H1 (cell line): ENCODE measurements around the gene PIP4K2C. TPM values are rescaled to one million over a fixed set of nuclear protein-coding genes. Genes with fewer than 3 reads are reported as not detected.

Experiments
- BACH1 ChIP-seq: IDR thresholded peaks from 2 replicates; pipeline ENCODE4 v1.6.1; 2012; ENCODE audit warnings: low read length, improper control_type of control experiment
- CEBPB ChIP-seq: IDR thresholded peaks from 2 replicates; pipeline ENCODE4 v1.6.1; 2012; ENCODE audit warnings: low read depth, low read length
- CTBP2 ChIP-seq: IDR thresholded peaks from 2 replicates; pipeline ENCODE4 v1.7.0; 2011; ENCODE audit warnings: borderline replicate concordance, mild to moderate bottlenecking, moderate library complexity, mixed read lengths, low read length; ENCODE audit not compliant: insufficient read depth, insufficient read length
- EGR1 ChIP-seq: IDR thresholded peaks from 2 replicates; pipeline ENCODE4 v1.6.1; 2011; ENCODE audit warnings: low read depth, low read length, borderline replicate concordance
- GTF2F1 ChIP-seq: IDR thresholded peaks from 2 replicates; pipeline ENCODE4 v1.6.1; 2012; ENCODE audit warnings: low read depth, low read length, improper control_type of control experiment, borderline replicate concordance
- JUN ChIP-seq: IDR thresholded peaks from 2 replicates; pipeline ENCODE4 v1.6.1; 2011; ENCODE audit warnings: low read depth, mild to moderate bottlenecking, improper control_type of control experiment, low read length
- KDM4A ChIP-seq: IDR thresholded peaks from one replicate; pipeline ENCODE4 v1.7.1; 2012; ENCODE audit warnings: low read depth, mild to moderate bottlenecking, moderate library complexity, low read length, inconsistent platforms; ENCODE audit not compliant: severe bottlenecking
- MAFK ChIP-seq: IDR thresholded peaks from 2 replicates; pipeline ENCODE4 v1.6.1; 2012; ENCODE audit warnings: low read depth, mild to moderate bottlenecking, improper control_type of control experiment, low read length
- NANOG ChIP-seq: IDR thresholded peaks from 2 replicates; pipeline ENCODE4 v1.6.1; 2011; ENCODE audit warnings: low read length, low read depth, mild to moderate bottlenecking, inconsistent platforms; ENCODE audit not compliant: insufficient read depth, poor library complexity, severe bottlenecking
- SUZ12 ChIP-seq: fragments of 200-600 bp; sonication (generic); IDR thresholded peaks from 2 replicates; pipeline ENCODE4 v1.6.1; 2012; ENCODE audit warnings: mild to moderate bottlenecking, inconsistent platforms, low read length, moderate library complexity, mixed read lengths
- TAF1 ChIP-seq: IDR thresholded peaks from 2 replicates; pipeline ENCODE4 v1.6.1; 2011; ENCODE audit warnings: mild to moderate bottlenecking, low read depth, low read length
- YY1 ChIP-seq: IDR thresholded peaks from 2 replicates; pipeline ENCODE4 v1.6.1; 2011; ENCODE audit warnings: low read depth, mild to moderate bottlenecking, low read length
- polyA plus RNA-seq, 7 experiments: library from polyadenylated mRNA; depleted of rRNA in 3 of 7; stranded (reverse) in 5 of 7; unstranded in 2 of 7; fragments of >200 nt in 5 of 7; fragments of 200-250 nt in 2 of 7; gene quantifications; 1 replicate in 5 of 7; 2 replicates in 1 of 7; 4 replicates in 1 of 7; pipeline versions ENCODE4 v1.2.1 to v1.2.3, GENCODE V29; 2011 to 2013; ENCODE audit warnings: missing spikeins in 2 of 7, mixed read lengths in 2 of 7
- total RNA-seq: library from RNA; stranded (reverse); fragmentation: NEBNext Ultra II Directional; extraction: Animal tissue kit (Norgen Biotek cat#: 25700); gene quantifications from 2 replicates; pipeline ENCODE4 v1.2.1, GENCODE V29; 2021
- TF ChIP-seq, protein P1 (sequence below): fragments of 300-600 bp; sonication (generic); IDR thresholded peaks from 2 replicates; pipeline ENCODE4 v1.7.1; 2012; ENCODE audit warnings: low read length, moderate library complexity, mild to moderate bottlenecking, inconsistent platforms; ENCODE audit not compliant: insufficient replicate concordance

The PIP4K2C gene
- total and polyA plus RNA-seq, 2 of the 8 experiments (the other 6 are each of a cell fraction or from before 2014, with no cell fraction given): 25.0 to 27.1 TPM

DNA sequence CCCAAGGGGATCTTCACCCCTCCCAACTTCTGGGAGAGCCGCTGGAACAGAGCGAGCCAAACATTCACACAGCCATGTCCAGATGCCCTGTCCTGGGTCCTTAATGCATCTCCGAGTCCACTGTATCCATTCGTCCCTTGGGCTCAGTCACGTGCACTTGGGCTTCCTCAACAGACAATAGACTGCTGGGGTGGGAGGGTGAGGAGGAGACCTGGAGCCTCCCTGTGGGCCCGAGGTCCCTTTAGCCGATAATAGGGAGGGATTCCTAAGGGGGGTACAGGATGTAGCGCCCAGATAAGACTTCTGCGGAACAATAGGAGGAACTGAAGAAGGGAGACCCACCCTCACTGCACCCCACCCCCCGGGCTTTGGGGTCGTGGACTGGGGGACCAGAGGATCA lies 26.9 kb downstream of the PIP4K2C start (continued):
- TF ChIP-seq, protein P1, sequence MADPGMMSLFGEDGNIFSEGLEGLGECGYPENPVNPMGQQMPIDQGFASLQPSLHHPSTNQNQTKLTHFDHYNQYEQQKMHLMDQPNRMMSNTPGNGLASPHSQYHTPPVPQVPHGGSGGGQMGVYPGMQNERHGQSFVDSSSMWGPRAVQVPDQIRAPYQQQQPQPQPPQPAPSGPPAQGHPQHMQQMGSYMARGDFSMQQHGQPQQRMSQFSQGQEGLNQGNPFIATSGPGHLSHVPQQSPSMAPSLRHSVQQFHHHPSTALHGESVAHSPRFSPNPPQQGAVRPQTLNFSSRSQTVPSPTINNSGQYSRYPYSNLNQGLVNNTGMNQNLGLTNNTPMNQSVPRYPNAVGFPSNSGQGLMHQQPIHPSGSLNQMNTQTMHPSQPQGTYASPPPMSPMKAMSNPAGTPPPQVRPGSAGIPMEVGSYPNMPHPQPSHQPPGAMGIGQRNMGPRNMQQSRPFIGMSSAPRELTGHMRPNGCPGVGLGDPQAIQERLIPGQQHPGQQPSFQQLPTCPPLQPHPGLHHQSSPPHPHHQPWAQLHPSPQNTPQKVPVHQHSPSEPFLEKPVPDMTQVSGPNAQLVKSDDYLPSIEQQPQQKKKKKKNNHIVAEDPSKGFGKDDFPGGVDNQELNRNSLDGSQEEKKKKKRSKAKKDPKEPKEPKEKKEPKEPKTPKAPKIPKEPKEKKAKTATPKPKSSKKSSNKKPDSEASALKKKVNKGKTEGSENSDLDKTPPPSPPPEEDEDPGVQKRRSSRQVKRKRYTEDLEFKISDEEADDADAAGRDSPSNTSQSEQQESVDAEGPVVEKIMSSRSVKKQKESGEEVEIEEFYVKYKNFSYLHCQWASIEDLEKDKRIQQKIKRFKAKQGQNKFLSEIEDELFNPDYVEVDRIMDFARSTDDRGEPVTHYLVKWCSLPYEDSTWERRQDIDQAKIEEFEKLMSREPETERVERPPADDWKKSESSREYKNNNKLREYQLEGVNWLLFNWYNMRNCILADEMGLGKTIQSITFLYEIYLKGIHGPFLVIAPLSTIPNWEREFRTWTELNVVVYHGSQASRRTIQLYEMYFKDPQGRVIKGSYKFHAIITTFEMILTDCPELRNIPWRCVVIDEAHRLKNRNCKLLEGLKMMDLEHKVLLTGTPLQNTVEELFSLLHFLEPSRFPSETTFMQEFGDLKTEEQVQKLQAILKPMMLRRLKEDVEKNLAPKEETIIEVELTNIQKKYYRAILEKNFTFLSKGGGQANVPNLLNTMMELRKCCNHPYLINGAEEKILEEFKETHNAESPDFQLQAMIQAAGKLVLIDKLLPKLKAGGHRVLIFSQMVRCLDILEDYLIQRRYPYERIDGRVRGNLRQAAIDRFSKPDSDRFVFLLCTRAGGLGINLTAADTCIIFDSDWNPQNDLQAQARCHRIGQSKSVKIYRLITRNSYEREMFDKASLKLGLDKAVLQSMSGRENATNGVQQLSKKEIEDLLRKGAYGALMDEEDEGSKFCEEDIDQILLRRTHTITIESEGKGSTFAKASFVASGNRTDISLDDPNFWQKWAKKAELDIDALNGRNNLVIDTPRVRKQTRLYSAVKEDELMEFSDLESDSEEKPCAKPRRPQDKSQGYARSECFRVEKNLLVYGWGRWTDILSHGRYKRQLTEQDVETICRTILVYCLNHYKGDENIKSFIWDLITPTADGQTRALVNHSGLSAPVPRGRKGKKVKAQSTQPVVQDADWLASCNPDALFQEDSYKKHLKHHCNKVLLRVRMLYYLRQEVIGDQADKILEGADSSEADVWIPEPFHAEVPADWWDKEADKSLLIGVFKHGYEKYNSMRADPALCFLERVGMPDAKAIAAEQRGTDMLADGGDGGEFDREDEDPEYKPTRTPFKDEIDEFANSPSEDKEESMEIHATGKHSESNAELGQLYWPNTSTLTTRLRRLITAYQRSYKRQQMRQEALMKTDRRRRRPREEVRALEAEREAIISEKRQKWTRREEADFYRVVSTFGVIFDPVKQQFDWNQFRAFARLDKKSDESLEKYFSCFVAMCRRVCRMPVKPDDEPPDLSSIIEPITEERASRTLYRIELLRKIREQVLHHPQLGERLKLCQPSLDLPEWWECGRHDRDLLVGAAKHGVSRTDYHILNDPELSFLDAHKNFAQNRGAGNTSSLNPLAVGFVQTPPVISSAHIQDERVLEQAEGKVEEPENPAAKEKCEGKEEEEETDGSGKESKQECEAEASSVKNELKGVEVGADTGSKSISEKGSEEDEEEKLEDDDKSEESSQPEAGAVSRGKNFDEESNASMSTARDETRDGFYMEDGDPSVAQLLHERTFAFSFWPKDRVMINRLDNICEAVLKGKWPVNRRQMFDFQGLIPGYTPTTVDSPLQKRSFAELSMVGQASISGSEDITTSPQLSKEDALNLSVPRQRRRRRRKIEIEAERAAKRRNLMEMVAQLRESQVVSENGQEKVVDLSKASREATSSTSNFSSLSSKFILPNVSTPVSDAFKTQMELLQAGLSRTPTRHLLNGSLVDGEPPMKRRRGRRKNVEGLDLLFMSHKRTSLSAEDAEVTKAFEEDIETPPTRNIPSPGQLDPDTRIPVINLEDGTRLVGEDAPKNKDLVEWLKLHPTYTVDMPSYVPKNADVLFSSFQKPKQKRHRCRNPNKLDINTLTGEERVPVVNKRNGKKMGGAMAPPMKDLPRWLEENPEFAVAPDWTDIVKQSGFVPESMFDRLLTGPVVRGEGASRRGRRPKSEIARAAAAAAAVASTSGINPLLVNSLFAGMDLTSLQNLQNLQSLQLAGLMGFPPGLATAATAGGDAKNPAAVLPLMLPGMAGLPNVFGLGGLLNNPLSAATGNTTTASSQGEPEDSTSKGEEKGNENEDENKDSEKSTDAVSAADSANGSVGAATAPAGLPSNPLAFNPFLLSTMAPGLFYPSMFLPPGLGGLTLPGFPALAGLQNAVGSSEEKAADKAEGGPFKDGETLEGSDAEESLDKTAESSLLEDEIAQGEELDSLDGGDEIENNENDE: no peak
- TF ChIP-seq EGR1: no peak
- TF ChIP-seq KDM4A: no peak
- TF ChIP-seq SUZ12: no peak
- TF ChIP-seq YY1: no peak
- no peak for TF ChIP-seq CTBP2
- no peak for TF ChIP-seq CEBPB
- no peak for TF ChIP-seq NANOG
- TF ChIP-seq JUN: no peak
- TF ChIP-seq BACH1: no peak
- no peak for TF ChIP-seq GTF2F1
- no peak for TF ChIP-seq MAFK
- no peak for TF ChIP-seq TAF1
